HEK293T (cell line): ENCODE measurements around the gene ESR2.

Experiments
- BHLHE40 ChIP-seq: fragments of 450-650 bp; IDR thresholded peaks from 2 replicates; pipeline ENCODE4 v1.6.1; 2016; ENCODE audit warnings: mild to moderate bottlenecking, moderate library complexity, borderline replicate concordance
- CTBP1 ChIP-seq: fragments of 450-650 bp; IDR thresholded peaks from 2 replicates; pipeline ENCODE4 v1.6.1; 2016; ENCODE audit warnings: borderline replicate concordance
- ELF4 ChIP-seq: fragments of 450-650 bp; IDR thresholded peaks from 2 replicates; pipeline ENCODE4 v1.6.1; 2017; ENCODE audit warnings: antibody characterized with exemption
- FOXA1 ChIP-seq: fragments of 450-650 bp; IDR thresholded peaks from 2 replicates; pipeline ENCODE4 v1.6.1; 2016; ENCODE audit warnings: mild to moderate bottlenecking
- FOXM1 ChIP-seq: fragments of 450-650 bp; IDR thresholded peaks from 2 replicates; pipeline ENCODE4 v1.6.1; 2017; ENCODE audit warnings: mild to moderate bottlenecking, borderline replicate concordance
- HDGF ChIP-seq: fragments of 450-650 bp; IDR thresholded peaks from 2 replicates; pipeline ENCODE4 v1.6.1; 2017; ENCODE audit warnings: antibody characterized with exemption, borderline replicate concordance
- L3MBTL2 ChIP-seq: fragments of 450-650 bp; conservative IDR thresholded peaks from 2 replicates; pipeline ENCODE4 v1.6.1; 2016; ENCODE audit warnings: mild to moderate bottlenecking
- NFRKB ChIP-seq: fragments of 450-650 bp; IDR thresholded peaks from 2 replicates; pipeline ENCODE4 v1.6.1; 2016; ENCODE audit warnings: mild to moderate bottlenecking, moderate library complexity
- SP1 ChIP-seq: fragments of 450-650 bp; IDR thresholded peaks from 2 replicates; pipeline ENCODE4 v1.6.1; 2017
- SUZ12 ChIP-seq: fragments of 450-650 bp; IDR thresholded peaks from 2 replicates; pipeline ENCODE4 v1.6.1; 2016; ENCODE audit warnings: mild to moderate bottlenecking
- ZNF384 ChIP-seq: fragments of 450-650 bp; IDR thresholded peaks from 2 replicates; pipeline ENCODE4 v1.6.1; 2016

DNA sequence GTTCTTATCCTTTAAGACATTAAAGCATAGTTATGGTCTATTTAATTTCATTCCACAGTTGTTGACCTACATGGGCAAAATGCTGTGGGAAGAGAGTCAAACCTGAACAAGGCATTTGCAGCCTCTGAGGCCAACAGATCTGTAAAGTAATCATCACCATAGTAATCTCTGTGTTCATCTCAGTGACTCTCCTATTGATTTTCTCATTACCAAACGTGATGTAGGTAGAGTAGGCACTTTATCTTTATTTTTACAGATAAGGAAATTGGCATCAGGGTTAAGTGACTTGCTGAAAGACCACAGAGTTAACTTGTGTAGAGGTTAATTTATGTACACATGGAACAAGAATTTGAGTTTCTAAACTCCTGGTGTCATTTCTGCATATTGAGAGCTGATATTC, 203.0 kb downstream of the ESR2 start:
- TF ChIP-seq FOXA1 (no peak), HDGF (no peak), SP1 (no peak), L3MBTL2 (no peak), ZNF384 (no peak), FOXM1 (no peak), CTBP1 (no peak), SUZ12 (no peak), ELF4 (no peak), BHLHE40 (no peak), NFRKB (no peak)
